Right lobe of liver (tissue), 6 donors: ENCODE results near the gene WASHC2A. TPM values are rescaled to one million over a fixed set of nuclear protein-coding genes. Genes with fewer than 3 reads are reported as not detected.
"Not testable (repeated sequence)": the region's sequence is repeated elsewhere in the genome, so short reads cannot be mapped to it uniquely, and the experiment has no call there.

Experiments
- ATAC-seq, 4 donors: fragments of 200-7000 bp; cut with Tn5 transposase; one replicate each; pipeline ENCODE4 v1.9.1; 2020; ENCODE audit warnings: mild to moderate bottlenecking in 4 of 4, moderate library complexity in 4 of 4
- DNase-seq, 3 donors: peaks; one replicate each; pipeline ENCODE4 v3.0.0-alpha.2; 2020
- H3K27ac ChIP-seq, 3 donors: fragments of 200-600 bp; one replicate each; pipeline ENCODE4 v1.8.0; 2022
- H3K27me3 ChIP-seq, 2 donors: fragments of 200-600 bp; one replicate each; pipeline ENCODE4 v1.8.0; 2022
- H3K36me3 ChIP-seq, 4 donors: fragments of 200-600 bp; sonication (generic) in 1 of 4; one replicate each; pipeline versions ENCODE4 v1.5.1 to v1.8.0; 2017 to 2022; ENCODE audit warnings: control low read depth in 1 of 4
- H3K4me1 ChIP-seq, 4 donors: fragments of 200-600 bp; sonication (generic) in 1 of 4; one replicate each; pipeline versions ENCODE4 v1.5.1 to v1.8.0; 2017 to 2022; ENCODE audit warnings: control low read depth in 1 of 4
- H3K4me3 ChIP-seq, 3 donors: fragments of 200-600 bp; one replicate each; pipeline ENCODE4 v1.8.0; 2022
- H3K9me3 ChIP-seq, 4 donors: fragments of 200-600 bp; sonication (generic) in 1 of 4; one replicate each; pipeline versions ENCODE4 v1.5.1 to v1.8.0; 2017 to 2022; ENCODE audit warnings: control low read depth in 1 of 4
- POLR2A ChIP-seq: fragments of 450-650 bp; IDR thresholded peaks from one replicate; pipeline ENCODE4 v1.6.1; 2017; ENCODE audit warnings: antibody characterized with exemption, mild to moderate bottlenecking
- WGBS: methylation state at CpG from one replicate; pipeline ENCODE4 v1.1.6; 2018; ENCODE audit warnings: low coverage, low lambda C conversion rate; ENCODE audit not compliant: insufficient coverage; ENCODE audit errors: missing lambda C conversion rate; 5-methylcytosine and 5-hydroxymethylcytosine counted together
- intact Hi-C, 2 donors: fragments of 100-400 bp; cut with DNase I; formaldehyde crosslinking; loops; one replicate each; pipeline versions ENCODE4 v1.11.2 to v1.14.1; 2022
- long read RNA-seq: library from polyadenylated mRNA; unstranded; transcript quantifications from one replicate; pipeline ENCODE4 v2.0.0, GENCODE V29; 2019
- total RNA-seq, 6 experiments: library from RNA; depleted of rRNA in 2 of 6; stranded (reverse); fragments of >200 nt in 2 of 6; fragmentation: NEBNext Ultra II Directional in 3 of 6; extraction: Animal tissue kit (Norgen Biotek cat#: 25700) in 3 of 6; gene quantifications; one replicate each; pipeline versions ENCODE4 v1.1.0 to v1.2.4, GENCODE V29; 2016 to 2023
- TF ChIP-seq, protein P1 (sequence below), 4 donors: fragments of 200-600 bp in 3 of 4; fragments of 450-650 bp in 1 of 4; IDR thresholded peaks; one replicate each; pipeline versions ENCODE4 v1.5.1 to v1.8.0; 2016 to 2022; ENCODE audit warnings: antibody characterized with exemption in 4 of 4, mild to moderate bottlenecking in 2 of 4
- donor health status: DM: no; HTN: yes; CAD: no.
- donor health status: DM: no; HTN: no; CAD: no.
- donor health status: DM: no; HTN: no; CAD: no.
- donor health status: DM: no; HTN: yes; CAD: no.
- donor health status: DM: no; HTN: yes; CAD: no.

WASHC2A gene, protein sequence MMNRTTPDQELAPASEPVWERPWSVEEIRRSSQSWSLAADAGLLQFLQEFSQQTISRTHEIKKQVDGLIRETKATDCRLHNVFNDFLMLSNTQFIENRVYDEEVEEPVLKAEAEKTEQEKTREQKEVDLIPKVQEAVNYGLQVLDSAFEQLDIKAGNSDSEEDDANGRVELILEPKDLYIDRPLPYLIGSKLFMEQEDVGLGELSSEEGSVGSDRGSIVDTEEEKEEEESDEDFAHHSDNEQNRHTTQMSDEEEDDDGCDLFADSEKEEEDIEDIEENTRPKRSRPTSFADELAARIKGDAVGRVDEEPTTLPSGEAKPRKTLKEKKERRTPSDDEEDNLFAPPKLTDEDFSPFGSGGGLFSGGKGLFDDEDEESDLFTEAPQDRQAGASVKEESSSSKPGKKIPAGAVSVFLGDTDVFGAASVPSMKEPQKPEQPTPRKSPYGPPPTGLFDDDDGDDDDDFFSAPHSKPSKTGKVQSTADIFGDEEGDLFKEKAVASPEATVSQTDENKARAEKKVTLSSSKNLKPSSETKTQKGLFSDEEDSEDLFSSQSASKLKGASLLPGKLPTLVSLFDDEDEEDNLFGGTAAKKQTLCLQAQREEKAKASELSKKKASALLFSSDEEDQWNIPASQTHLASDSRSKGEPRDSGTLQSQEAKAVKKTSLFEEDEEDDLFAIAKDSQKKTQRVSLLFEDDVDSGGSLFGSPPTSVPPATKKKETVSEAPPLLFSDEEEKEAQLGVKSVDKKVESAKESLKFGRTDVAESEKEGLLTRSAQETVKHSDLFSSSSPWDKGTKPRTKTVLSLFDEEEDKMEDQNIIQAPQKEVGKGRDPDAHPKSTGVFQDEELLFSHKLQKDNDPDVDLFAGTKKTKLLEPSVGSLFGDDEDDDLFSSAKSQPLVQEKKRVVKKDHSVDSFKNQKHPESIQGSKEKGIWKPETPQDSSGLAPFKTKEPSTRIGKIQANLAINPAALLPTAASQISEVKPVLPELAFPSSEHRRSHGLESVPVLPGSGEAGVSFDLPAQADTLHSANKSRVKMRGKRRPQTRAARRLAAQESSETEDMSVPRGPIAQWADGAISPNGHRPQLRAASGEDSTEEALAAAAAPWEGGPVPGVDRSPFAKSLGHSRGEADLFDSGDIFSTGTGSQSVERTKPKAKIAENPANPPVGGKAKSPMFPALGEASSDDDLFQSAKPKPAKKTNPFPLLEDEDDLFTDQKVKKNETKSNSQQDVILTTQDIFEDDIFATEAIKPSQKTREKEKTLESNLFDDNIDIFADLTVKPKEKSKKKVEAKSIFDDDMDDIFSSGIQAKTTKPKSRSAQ (N-terminal part only)
- total RNA-seq: 10 to 100 TPM in 5 of 6 experiments, 1 to 10 TPM in 1; 9.5 to 26.1 (median 19.7) TPM
- long read RNA-seq, partial matches to known transcripts: 2 of 2 reads
- long read RNA-seq, other reads (novel, unspliced or antisense): 0 of 2 reads

DNA sequence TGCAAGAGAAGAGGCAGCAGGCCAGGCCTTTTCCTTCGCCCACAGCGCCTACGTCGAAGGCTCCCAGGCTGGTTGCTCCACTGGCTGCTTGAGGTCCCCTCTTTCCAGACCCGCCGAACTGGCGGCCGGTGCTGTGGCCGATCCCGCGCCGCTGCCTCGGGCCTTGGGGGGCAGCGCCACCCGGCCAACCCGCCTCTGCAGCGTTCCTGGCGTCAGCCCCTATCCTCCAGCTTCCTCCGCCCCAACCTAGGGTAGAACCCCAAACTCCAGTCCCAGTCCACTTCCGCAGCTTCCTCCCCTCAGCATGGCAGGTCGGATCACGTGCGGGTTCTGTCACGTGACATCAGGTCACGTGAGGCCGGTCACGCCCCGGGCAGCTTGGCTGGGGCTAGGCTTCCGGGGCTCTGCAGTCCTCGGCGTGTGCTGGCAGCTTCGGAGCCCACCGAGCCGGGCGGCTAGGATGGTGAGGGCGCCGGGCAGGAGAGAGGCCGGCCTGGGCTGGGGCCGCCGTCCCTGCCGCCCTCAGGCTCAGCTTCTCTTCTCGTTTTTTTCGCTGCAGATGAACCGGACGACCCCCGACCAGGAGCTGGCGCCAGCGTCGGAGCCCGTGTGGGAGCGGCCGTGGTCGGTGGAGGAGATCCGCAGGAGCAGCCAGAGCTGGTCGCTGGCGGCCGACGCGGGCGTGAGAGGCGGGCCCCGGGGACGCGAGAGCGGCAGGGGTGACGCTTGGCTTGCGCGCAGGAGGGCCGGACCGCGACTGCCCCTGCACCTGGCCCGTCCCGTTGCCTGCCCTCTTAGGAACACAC is at the start of gene WASHC2A:
Gene WASHC2A (plus strand): TSS at position 409 of the 806 bp plus-strand sequence. CDS start 52 bp downstream, at position 461.
- intact Hi-C loops, H3K9me3 ChIP-seq, H3K4me1 ChIP-seq, H3K27me3 ChIP-seq, H3K36me3 ChIP-seq: not testable (repeated sequence)
- Histone ChIP-seq H3K4me3 (peak within 1 kb of the TSS; percentile 65 to 83 (median 80)), H3K27ac (peak within 1 kb of the TSS; percentile 24 to 72 (median 69))
- WGBS: 0% methylated on average over 17 of the region's 73 CpGs
- TF ChIP-seq POLR2A: peak; percentile 43
- ATAC-seq (peak; percentile 95 to 98 (median 96)), DNase-seq (peak; percentile 83 to 93 (median 87))

DNA sequence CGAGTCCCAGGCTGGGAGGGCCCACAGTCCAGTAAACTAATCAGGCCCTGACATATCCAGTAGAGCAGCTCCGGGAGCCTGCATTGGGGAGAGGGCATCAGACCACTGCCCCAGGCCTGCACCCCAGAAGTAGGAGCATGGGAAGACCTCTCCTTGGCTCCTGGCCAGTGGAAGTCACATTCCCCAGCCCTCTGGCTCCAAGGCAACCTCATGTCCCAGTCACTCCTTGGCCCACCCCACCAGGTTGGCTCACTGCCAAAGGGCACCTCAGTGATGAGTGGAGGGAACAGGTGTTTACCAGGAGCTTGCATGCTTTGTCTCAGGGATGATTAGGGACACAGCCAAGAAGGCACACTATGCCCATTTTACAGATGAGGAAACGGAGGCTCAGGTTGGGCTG is 48.5 kb upstream of the WASHC2A start:
- H3K4me3 ChIP-seq, H3K27ac ChIP-seq, intact Hi-C loops, H3K9me3 ChIP-seq, ATAC-seq, H3K4me1 ChIP-seq, H3K36me3 ChIP-seq, H3K27me3 ChIP-seq, DNase-seq: not testable (repeated sequence)
- 80% methylated on average over 1 of the region's 3 CpGs for WGBS

DNA sequence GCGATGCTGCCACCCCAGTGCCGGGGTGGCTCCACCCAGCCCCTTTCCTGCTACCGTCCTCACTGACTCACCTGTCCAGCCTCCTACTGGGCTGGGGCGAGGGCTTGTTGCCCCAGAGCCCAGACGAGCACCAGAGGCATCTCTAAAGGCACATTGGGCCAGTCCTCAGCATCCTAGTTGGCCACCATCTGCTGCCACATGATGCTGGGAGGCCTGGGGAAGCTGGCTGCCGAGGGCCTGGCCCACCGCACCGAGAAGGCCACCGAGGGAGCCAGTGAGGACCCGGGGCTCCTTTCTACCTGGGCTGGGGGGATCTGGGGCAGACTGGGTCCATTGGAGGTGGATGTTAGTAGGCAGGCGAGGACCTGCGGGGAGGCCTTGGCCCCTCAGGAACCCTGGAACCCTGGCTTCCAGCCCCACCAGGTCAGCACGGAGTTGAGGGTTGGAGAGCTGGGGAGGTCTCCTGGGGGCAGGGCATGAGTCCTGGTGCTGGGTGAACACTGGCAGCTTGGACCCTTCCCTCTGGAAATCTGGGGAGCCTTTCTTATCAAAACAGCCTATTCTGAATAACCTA is 47.2 kb upstream of the WASHC2A start:
- H3K36me3 ChIP-seq, H3K9me3 ChIP-seq, H3K27ac ChIP-seq, DNase-seq, ATAC-seq, intact Hi-C loops, H3K4me1 ChIP-seq, H3K27me3 ChIP-seq, H3K4me3 ChIP-seq: not testable (repeated sequence)
- 73% methylated on average over 2 of the region's 13 CpGs for WGBS

DNA sequence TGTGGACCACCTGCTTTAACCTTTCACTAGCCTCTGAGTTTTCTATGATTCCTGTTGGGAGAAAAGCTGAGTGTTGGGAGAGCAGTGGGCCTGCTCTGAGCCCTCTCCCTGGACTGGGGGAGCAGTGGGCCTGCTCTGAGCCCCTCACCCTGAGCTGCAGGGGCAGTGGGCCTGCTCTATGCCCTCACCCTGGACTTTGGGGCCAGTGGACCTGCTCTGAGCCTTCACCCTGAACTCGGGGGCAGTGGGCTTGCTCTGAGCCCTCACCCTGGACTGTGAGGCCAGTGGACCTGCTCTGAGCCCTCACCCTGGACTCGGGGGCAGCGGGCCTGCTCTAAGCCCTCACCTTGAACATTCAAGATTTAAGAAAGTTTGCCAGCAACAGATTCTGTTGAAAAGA is 46.1 kb upstream of the WASHC2A start:
- no peaks in the 10 kb centered on the region for H3K4me1 ChIP-seq
- DNase-seq (no peak), ATAC-seq (no peak)
- TF ChIP-seq, protein P1, sequence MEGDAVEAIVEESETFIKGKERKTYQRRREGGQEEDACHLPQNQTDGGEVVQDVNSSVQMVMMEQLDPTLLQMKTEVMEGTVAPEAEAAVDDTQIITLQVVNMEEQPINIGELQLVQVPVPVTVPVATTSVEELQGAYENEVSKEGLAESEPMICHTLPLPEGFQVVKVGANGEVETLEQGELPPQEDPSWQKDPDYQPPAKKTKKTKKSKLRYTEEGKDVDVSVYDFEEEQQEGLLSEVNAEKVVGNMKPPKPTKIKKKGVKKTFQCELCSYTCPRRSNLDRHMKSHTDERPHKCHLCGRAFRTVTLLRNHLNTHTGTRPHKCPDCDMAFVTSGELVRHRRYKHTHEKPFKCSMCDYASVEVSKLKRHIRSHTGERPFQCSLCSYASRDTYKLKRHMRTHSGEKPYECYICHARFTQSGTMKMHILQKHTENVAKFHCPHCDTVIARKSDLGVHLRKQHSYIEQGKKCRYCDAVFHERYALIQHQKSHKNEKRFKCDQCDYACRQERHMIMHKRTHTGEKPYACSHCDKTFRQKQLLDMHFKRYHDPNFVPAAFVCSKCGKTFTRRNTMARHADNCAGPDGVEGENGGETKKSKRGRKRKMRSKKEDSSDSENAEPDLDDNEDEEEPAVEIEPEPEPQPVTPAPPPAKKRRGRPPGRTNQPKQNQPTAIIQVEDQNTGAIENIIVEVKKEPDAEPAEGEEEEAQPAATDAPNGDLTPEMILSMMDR (IDR thresholded peaks at IDR 0.05): no peak
- no peak for TF ChIP-seq POLR2A
- H3K4me3 ChIP-seq: no peak overlapping the region
- no peaks in the 10 kb centered on the region for H3K27me3 ChIP-seq
- H3K27ac ChIP-seq: no peak overlapping the region
- WGBS: 69% methylated on average over 2 of the region's 3 CpGs
- no peaks in the 10 kb centered on the region for H3K36me3 ChIP-seq
- H3K9me3 ChIP-seq: no peaks in the 10 kb centered on the region
- intact Hi-C loops: no loop called here

DNA sequence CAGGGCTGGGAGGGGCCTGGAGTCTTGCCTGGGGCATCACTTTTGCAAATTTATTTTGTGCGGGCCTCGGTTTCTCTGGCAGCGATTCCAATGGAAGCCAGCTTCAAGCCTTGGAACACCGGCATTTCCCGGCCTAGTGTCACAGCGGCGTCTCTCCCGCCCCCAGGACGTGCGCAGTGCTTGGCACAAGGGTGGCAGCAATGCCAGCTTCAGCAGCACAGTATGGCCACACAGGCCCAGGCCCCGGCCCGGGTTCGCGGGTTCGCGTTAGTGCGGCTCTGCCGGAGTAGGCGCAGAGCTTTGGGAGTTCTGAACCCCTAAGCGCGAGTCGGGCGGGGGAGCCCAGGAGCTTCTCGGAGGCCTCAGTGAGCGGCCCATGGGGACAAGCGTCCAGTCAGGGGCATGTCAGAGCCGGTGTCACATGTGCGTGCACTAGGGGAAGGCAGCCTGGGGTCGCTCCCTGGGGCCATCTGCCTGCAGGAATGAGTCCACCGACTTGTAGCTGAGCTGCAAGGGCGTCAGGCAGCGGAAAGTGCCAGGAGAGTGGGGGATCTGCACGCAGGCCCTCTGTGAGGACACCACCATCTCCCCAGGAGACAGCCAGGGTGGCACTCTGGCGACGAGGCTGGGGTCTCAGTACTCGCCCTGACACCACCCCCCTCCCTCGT is 42.9 kb upstream of the WASHC2A start:
- H3K4me1 ChIP-seq, H3K9me3 ChIP-seq, H3K36me3 ChIP-seq, intact Hi-C loops, H3K27ac ChIP-seq, H3K4me3 ChIP-seq, H3K27me3 ChIP-seq, DNase-seq: not testable (repeated sequence)
- peak in 1 of 4 donors; percentile 9 for ATAC-seq
- no CpG with 5 or more reads among the region's 37 CpGs for WGBS
